ENCODE results near the gene PSAPL1. TPM values are rescaled to one million over a fixed set of nuclear protein-coding genes. Genes with fewer than 3 reads are reported as not detected.

PSAPL1 gene
- polyA plus RNA-seq, 3 donors = not detected

- DNase-seq (ENCODE audit: extremely low read depth in 1 of 11, low read depth in 9 of 11, low spot score in 4 of 11) = no peak
Measured at GRCh38 chr4:7433376-7434140, 1.2 kb downstream of the PSAPL1 start.

- DNase-seq (ENCODE audit: extremely low read depth in 1 of 11, low read depth in 9 of 11, low spot score in 4 of 11) = no peak
Measured at GRCh38 chr4:7432531-7433375, 2.0 kb downstream of the PSAPL1 start.

GRCh38 chr4:7431696-7432530 is 2.8 kb downstream of the PSAPL1 start:
- DNase-seq (ENCODE audit: extremely low read depth in 1 of 11, low read depth in 9 of 11, low spot score in 4 of 11) = no peak

- DNase-seq (ENCODE audit: extremely low read depth in 1 of 11, low read depth in 9 of 11, low spot score in 4 of 11) = no peak
Measured at GRCh38 chr4:7430965-7431695, 3.6 kb downstream of the PSAPL1 start.

DNA sequence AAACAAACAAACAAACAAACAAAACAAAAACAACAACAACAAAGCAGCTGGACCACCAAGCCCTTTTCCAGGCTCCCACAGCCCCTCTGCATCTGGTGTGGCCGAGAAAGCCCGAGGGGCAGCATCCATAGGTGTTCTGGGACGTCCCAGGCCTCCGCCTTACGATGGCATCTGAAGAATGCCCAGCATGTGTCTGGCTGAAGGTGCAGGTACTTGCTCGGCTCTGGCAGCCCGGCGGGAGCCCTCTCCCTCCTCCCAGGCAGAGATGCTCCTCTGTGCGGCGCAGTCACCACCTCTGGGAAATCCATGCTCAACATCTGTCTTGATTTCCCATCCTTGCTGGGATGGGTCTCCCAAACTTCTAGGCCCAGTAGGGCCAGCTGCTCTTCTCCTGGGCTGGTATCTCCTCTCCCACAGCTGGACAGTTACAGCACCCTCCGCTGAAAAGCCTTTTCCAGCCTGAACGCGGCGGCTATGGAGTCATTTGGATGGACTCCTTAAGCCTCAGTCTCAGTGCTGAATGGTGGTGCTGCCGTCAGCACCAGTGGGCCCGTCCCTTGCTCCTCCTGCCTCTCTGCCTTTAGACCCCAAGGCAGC is 4.3 kb downstream of the PSAPL1 start:
- DNase-seq (ENCODE audit: extremely low read depth in 1 of 11, low read depth in 9 of 11, low spot score in 4 of 11) = no peak

GRCh38 chr4:7429601-7430078 is 5.1 kb downstream of the PSAPL1 start:
- DNase-seq (ENCODE audit: extremely low read depth in 1 of 11, low read depth in 9 of 11, low spot score in 4 of 11) = no peak

- no peak for DNase-seq (ENCODE audit: extremely low read depth in 1 of 11, low read depth in 9 of 11, low spot score in 4 of 11)
Measured at GRCh38 chr4:7429069-7429416, 5.7 kb downstream of the PSAPL1 start.

GRCh38 chr4:7428261-7429068 is 6.3 kb downstream of the PSAPL1 start:
- no peak for DNase-seq (ENCODE audit: extremely low read depth in 1 of 11, low read depth in 9 of 11, low spot score in 4 of 11)

GRCh38 chr4:7427831-7428260 is 6.9 kb downstream of the PSAPL1 start:
- DNase-seq (ENCODE audit: extremely low read depth in 1 of 11, low read depth in 9 of 11, low spot score in 4 of 11) = no peak

DNA sequence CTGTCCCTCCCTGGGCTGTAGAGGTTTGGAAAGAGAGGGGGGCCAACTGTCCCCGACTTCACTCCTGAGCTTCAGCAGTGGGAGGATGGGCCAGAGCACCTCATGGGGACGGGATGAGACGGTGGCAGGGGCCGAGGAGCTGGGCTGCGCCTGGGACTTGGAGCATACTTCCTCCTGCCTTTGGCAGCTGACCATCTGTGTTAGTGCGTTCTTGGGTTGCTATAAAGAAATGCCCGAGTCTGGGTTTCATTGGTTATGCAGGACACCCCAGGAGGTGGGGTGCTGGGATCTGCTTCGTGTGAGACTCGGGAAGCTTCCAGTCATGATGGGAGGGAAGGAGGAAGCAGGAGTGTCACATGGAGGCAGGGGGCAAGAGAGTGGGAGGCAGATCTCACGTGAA is 7.4 kb downstream of the PSAPL1 start:
- no peak for DNase-seq (ENCODE audit: extremely low read depth in 1 of 11, low read depth in 9 of 11, low spot score in 4 of 11)

GRCh38 chr4:7426525-7427171 is 8.1 kb downstream of the PSAPL1 start:
- no peak for DNase-seq (ENCODE audit: extremely low read depth in 1 of 11, low read depth in 9 of 11, low spot score in 4 of 11)

DNA sequence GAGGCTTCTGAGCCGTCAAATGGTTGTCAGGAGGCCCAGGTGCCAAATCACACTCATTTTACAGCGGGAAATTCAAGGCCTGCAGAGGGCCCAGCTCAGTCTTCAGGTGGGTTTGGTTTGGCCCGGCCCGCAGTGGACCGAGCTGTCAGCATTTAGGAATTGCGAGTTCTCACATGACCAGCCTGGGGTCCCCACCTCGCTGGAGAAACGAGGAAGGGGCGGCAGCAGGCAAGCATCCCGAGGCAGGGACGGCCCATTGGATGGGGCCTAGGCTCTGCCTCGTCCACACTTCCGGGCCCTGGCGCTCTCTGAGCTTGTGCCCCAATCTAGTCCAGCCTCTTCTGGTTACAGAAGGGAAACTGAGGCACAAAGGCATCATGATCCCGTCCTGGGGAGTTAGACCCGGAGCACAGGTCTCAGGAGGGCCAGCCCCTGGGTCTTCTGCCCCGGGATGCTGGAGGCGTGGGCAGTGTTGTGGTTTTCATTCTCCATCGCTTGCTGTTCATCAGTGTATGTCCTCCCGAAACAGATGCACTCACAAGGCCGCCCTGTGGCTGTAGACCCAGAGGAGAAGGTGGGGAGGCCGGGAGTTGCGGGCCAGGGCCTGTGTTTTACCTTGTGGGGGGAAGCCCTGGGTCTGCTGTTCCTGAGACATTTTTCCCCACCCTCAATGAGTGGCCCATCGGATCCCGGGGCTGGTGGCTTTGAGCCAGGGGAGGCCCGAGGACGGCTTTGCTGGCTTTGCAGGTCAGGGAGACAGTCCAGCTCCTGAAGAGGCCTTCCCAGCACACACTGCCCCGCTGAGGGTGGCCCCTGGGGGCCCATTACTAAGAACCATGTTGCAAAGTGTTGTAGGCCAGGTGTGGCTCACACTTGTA is 8.9 kb downstream of the PSAPL1 start:
- no peak for DNase-seq (ENCODE audit: extremely low read depth in 1 of 11, low read depth in 9 of 11, low spot score in 4 of 11)

DNA sequence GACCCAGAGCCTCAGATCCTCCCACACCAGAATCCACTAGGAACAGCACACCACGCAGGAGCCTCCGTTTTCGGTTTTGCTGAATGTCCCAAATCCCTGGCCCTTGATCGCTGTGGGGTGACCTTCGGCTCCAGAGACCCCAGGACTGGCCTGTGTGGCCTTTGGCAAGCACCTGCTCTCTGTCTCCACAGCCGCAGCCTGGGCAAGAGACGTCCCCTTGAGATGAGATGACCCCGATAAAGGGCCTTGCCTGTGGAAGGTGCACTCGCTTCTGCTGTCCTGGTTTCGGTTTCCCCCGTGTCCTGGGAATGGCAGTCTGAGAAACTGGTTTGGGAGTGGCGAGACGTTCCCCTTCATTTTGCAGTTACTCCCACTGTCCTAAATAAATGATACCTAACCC is 9.6 kb downstream of the PSAPL1 start:
- no peak for DNase-seq (ENCODE audit: extremely low read depth in 1 of 11, low read depth in 9 of 11, low spot score in 4 of 11)

GRCh38 chr4:7424553-7425111 is 10.1 kb downstream of the PSAPL1 start:
- no peak for DNase-seq (ENCODE audit: extremely low read depth in 1 of 11, low read depth in 9 of 11, low spot score in 4 of 11)

- no peak for DNase-seq (ENCODE audit: extremely low read depth in 1 of 11, low read depth in 9 of 11, low spot score in 4 of 11)
Measured at GRCh38 chr4:7423801-7424552, 10.8 kb downstream of the PSAPL1 start.

All from renal cortex interstitium (tissue), 11 donors.